ENCODE measurements around the gene KLK1.

- TF ChIP-seq, protein P1, sequence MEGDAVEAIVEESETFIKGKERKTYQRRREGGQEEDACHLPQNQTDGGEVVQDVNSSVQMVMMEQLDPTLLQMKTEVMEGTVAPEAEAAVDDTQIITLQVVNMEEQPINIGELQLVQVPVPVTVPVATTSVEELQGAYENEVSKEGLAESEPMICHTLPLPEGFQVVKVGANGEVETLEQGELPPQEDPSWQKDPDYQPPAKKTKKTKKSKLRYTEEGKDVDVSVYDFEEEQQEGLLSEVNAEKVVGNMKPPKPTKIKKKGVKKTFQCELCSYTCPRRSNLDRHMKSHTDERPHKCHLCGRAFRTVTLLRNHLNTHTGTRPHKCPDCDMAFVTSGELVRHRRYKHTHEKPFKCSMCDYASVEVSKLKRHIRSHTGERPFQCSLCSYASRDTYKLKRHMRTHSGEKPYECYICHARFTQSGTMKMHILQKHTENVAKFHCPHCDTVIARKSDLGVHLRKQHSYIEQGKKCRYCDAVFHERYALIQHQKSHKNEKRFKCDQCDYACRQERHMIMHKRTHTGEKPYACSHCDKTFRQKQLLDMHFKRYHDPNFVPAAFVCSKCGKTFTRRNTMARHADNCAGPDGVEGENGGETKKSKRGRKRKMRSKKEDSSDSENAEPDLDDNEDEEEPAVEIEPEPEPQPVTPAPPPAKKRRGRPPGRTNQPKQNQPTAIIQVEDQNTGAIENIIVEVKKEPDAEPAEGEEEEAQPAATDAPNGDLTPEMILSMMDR (IDR thresholded peaks at IDR 0.05; ENCODE audit: low read depth, low read length), result no peak
- TF ChIP-seq EZH2phosphoT487 (IDR thresholded peaks at IDR 0.05; ENCODE audit: low read depth), result no peak
Measured at GRCh38 chr19:50844296-50844935, 20.8 kb upstream of the KLK1 start.
